Neural cell (in vitro differentiated cells): ENCODE results near the gene OR6M1. TPM values are rescaled to one million over a fixed set of nuclear protein-coding genes. Genes with fewer than 3 reads are reported as not detected.

Source experiments
- H2AFZ ChIP-seq: fragments of 200-600, 300-800 bp; sonication (generic), shearing (Covaris generic); 2 replicates; pipeline ENCODE4 v1.6.0; 2014; ENCODE audit warnings: low read depth, mild to moderate bottlenecking, antibody characterized with exemption, low read length, moderate library complexity
- H3F3A ChIP-seq: fragments of 200-600 bp; shearing (Covaris generic); 2 replicates; pipeline ENCODE4 v1.6.1; 2016; ENCODE audit warnings: mild to moderate bottlenecking, moderate library complexity, mixed read lengths, antibody characterized with exemption, low read length; ENCODE audit not compliant: insufficient read depth, poor library complexity, severe bottlenecking
- H3K27ac ChIP-seq: fragments of 200-600, 300-800 bp; sonication (generic), shearing (Covaris generic); 2 replicates; pipeline ENCODE4 v1.5.1; 2014; ENCODE audit warnings: mild to moderate bottlenecking, low read length, moderate library complexity
- H3K27me3 ChIP-seq: fragments of 300-800, 200-600 bp; sonication (generic), shearing (Covaris generic); 2 replicates; pipeline ENCODE4 v1.6.0; 2014; ENCODE audit warnings: mild to moderate bottlenecking, low read depth, low read length, moderate library complexity; ENCODE audit not compliant: insufficient read depth
- H3K36me3 ChIP-seq: fragments of 300-800, 200-600 bp; sonication (generic), shearing (Covaris generic); 2 replicates; pipeline ENCODE4 v1.5.1; 2014; ENCODE audit warnings: mild to moderate bottlenecking, antibody characterized with exemption, low read length, moderate library complexity; ENCODE audit not compliant: insufficient read depth
- H3K4me2 ChIP-seq: fragments of 300-800, 200-600 bp; sonication (generic), shearing (Covaris generic); 2 replicates; pipeline ENCODE4 v1.6.0; 2014; ENCODE audit warnings: mild to moderate bottlenecking, low read length
- H3K4me3 ChIP-seq: fragments of 300-800, 200-600 bp; sonication (generic), shearing (Covaris generic); 2 replicates; pipeline ENCODE4 v1.5.1; 2014; ENCODE audit warnings: mild to moderate bottlenecking, low read length, moderate library complexity
- H3K79me2 ChIP-seq: fragments of 200-600 bp; shearing (Covaris generic); replicated peaks from 2 replicates; pipeline ENCODE4 v1.6.0; 2014; ENCODE audit warnings: mild to moderate bottlenecking, low read length, moderate library complexity; ENCODE audit not compliant: insufficient read depth
- H3K9ac ChIP-seq: fragments of 300-800, 200-600 bp; sonication (generic), shearing (Covaris generic); 2 replicates; pipeline ENCODE4 v1.6.1; 2016; ENCODE audit warnings: mild to moderate bottlenecking, low read length, mixed read lengths
- H3K9me2 ChIP-seq: fragments of 200-600 bp; shearing (Covaris generic); 2 replicates; pipeline ENCODE4 v1.6.1; 2016; ENCODE audit warnings: mild to moderate bottlenecking, low read length, mixed read lengths; ENCODE audit not compliant: insufficient read depth
- H3K9me3 ChIP-seq: fragments of 200-600, 300-800 bp; sonication (generic), shearing (Covaris generic); 2 replicates; pipeline ENCODE4 v1.6.1; 2016; ENCODE audit warnings: mild to moderate bottlenecking, mixed run types, low read length, moderate library complexity, mixed read lengths
- H4K20me1 ChIP-seq: fragments of 200-600 bp; shearing (Covaris generic); 2 replicates; pipeline ENCODE4 v1.6.1; 2016; ENCODE audit warnings: mild to moderate bottlenecking, mixed run types; ENCODE audit not compliant: insufficient read depth
- CTCF ChIP-seq: fragments of 450-650 bp; IDR thresholded peaks from 2 replicates; pipeline ENCODE4 v1.5.1; 2014; ENCODE audit warnings: antibody characterized with exemption, mild to moderate bottlenecking, moderate library complexity; ENCODE audit not compliant: poor library complexity, severe bottlenecking
- EZH2 ChIP-seq: fragments of 200-600, 300-800 bp; shearing (Covaris generic), sonication (generic); IDR thresholded peaks from 2 replicates; pipeline ENCODE4 v1.6.1; 2014; ENCODE audit warnings: antibody characterized with exemption, low read length, borderline replicate concordance, mild to moderate bottlenecking; ENCODE audit not compliant: insufficient read depth, poor library complexity, severe bottlenecking
- POLR2AphosphoS5 ChIP-seq: IDR thresholded peaks from 2 replicates; pipeline ENCODE4 v1.6.1; 2012
- RAD21 ChIP-seq: fragments of 450-650 bp; conservative IDR thresholded peaks from 2 replicates; pipeline ENCODE4 v1.6.1; 2014; ENCODE audit warnings: antibody characterized with exemption, mild to moderate bottlenecking, moderate library complexity
- REST ChIP-seq: IDR thresholded peaks from 2 replicates; pipeline ENCODE4 v1.6.1; 2012; ENCODE audit warnings: borderline replicate concordance
- TAF1 ChIP-seq: IDR thresholded peaks from 2 replicates; pipeline ENCODE4 v1.6.1; 2012; ENCODE audit warnings: low read depth
- polyA plus RNA-seq: library from polyadenylated mRNA; depleted of rRNA; stranded (reverse); fragments of >200 nt; gene quantifications from 2 replicates; pipeline ENCODE4 v1.2.3, GENCODE V29; 2014

The OR6M1 gene
- polyA plus RNA-seq, 1 donor from 2014 or later = not detected

- Histone ChIP-seq H3K9me3 (no peaks in the 10 kb centered on the region), H3K9me2 (no peaks in the 10 kb centered on the region), H4K20me1 (no peaks in the 10 kb centered on the region), H3K27me3 (no peaks in the 10 kb centered on the region), H3K4me2 (no peak overlapping the region), H3F3A (no peaks in the 10 kb centered on the region), H3K9ac (no peak overlapping the region), H3K79me2 (no peaks in the 10 kb centered on the region), H3K27ac (no peak overlapping the region), H2AFZ (no peak overlapping the region), H3K36me3 (no peaks in the 10 kb centered on the region), H3K4me3 (no peak overlapping the region)
- no peak for TF ChIP-seq POLR2AphosphoS5
- TF ChIP-seq EZH2 = no peak
- TF ChIP-seq REST = no peak
Measured at GRCh38 chr11:123771664-123772063, 34.5 kb downstream of the OR6M1 start.

- H3K9ac ChIP-seq = no peak overlapping the region
- no peaks in the 10 kb centered on the region for H3K79me2 ChIP-seq
- no peaks in the 10 kb centered on the region for H3K27me3 ChIP-seq
- no peaks in the 10 kb centered on the region for H3K9me2 ChIP-seq
- no peaks in the 10 kb centered on the region for H3K36me3 ChIP-seq
- H3K4me2 ChIP-seq = no peak overlapping the region
- H3F3A ChIP-seq = no peaks in the 10 kb centered on the region
- H2AFZ ChIP-seq = no peak overlapping the region
- no peaks in the 10 kb centered on the region for H3K9me3 ChIP-seq
- H3K27ac ChIP-seq = no peak overlapping the region
- H4K20me1 ChIP-seq = no peaks in the 10 kb centered on the region
- H3K4me3 ChIP-seq = no peak overlapping the region
- no peak for TF ChIP-seq REST
- no peak for TF ChIP-seq RAD21
- no peak for TF ChIP-seq CTCF
- no peak for TF ChIP-seq TAF1
- TF ChIP-seq POLR2AphosphoS5 = no peak
Measured at GRCh38 chr11:123770712-123771111, 35.4 kb downstream of the OR6M1 start.
